CD4-positive, alpha-beta T cell treated with Interleukin-6 for 4 hours (primary cell): ENCODE measurements around the gene DMBX1.

Experiments
- DNase-seq: peaks from one replicate; pipeline ENCODE4 v3.0.0-alpha.2; 2020; ENCODE audit warnings: mixed read lengths

DMBX1 gene

DNA sequence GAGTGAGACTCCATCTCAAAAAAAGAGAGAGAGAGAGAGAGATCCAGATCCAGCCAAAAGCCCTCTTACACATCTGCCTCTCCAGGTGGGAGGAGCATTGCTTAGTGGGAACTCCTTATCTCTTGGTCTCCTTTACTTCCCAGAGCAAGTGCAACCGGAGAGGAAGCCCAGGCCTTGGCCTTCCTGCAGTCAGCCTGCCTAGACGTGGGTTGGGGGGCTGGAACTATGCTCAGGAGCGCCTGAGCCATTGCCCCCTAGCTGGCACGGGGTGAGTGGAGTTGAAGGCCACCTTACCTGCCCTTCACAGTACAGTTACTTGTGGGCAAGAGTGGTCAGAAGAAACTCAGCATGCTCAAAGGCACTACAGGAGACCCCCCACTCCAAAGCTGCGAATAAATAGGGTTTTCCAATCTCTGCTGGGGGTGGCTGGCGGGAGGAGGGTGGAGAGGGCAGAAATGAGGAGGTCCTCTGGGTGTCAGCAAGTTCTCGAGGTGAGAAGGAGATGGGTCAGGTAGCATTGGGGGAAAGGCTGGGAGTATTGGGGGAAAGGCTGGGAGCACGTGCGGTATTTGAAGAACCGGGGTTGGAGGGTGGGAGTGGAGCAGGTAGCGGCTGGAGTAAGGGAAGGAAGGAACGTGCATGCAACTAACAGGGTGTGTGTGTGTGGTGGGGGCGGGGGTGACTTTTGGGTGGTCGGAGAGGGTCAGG lies 4.7 kb upstream of the DMBX1 start:
- DNase-seq = no peak

DNA sequence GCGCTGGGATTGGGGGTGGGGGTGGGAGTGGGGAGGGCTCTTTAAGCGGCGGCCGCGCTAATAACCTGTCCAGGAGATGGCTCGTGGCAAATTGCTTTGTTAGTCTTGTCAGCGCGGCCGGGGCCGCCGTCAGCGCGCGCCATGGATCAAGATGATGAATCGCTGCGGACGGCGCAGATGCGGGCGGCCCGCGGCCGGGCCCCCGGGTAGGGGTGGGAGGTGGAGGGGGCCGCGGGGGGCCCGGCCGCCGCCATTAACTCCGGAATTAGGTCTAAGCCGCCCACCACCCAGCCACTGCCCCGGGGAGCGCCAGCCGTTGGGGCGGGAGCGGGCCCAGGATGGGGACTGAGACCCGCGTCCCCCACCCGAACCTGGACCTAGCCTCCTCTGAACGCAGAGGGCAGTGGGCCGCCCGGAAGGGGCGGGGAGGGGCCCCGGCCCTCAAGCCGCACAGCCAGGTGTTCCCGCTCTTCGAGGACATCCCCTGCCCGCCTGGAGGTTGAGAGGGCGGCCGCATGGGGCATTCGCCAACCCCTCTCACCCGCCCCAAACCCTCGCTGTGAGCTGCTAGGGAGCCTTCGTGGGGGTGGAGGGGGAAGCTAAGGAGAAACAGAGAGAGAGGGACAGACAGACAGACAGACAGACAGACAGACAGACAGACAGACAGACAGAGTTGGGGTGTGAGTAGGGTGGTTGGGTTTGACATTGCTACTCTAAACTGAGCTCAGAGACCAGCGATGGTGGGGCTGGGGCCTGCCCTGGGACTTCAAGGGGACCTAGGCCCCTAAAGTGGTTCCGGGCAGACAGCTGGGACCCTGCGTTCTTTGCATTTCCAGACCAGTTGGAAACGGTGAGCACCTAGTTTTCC lies 3.8 kb upstream of the DMBX1 start:
- no peak for DNase-seq

DNA sequence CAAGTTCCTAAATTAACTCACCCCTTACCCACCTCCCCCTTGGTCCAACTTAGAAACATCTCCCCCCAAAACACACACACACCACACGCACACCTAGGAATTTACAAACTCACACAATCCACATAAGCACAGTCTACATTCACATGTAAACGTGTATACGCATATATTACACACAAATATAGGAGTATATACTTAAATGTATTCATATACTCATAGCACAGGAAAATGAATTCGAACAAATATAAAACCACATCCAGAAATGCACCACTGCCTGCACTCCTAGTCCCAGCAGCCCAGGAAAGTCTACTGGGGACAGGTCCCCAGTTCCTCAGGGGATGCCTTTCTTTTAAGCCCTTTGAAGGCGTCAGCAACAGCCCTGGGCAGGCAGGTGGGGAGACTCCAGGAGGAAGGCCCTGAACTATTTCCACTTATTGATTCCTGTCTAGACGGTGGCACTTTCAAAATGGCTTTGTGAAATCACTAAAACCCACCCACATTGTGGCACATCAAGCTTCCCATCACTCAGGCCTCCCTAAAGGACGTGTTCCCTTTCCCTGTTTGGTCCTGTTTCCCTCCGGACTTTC lies 3.1 kb upstream of the DMBX1 start:
- no peak for DNase-seq

DNA sequence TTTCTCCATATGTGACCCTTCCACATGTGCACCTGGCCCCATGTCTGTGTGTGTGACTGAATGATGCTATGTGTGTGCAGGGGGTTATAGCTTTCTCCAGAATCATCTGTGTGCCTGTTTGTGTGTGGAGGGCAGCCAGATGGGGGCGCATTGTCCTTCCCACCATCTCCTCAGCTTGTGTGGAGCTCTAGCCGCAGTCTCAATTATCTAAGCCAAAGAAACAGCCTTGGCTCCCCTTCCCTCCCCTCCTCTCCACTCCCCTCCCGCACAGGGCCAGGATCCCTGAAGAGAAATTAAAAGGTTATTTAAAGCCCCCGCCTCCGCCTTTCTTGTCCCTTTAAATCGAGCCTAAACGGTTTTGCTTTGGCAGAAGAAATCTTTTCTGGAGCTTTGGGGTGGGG lies 1.8 kb upstream of the DMBX1 start:
- DNase-seq = no peak

DNA sequence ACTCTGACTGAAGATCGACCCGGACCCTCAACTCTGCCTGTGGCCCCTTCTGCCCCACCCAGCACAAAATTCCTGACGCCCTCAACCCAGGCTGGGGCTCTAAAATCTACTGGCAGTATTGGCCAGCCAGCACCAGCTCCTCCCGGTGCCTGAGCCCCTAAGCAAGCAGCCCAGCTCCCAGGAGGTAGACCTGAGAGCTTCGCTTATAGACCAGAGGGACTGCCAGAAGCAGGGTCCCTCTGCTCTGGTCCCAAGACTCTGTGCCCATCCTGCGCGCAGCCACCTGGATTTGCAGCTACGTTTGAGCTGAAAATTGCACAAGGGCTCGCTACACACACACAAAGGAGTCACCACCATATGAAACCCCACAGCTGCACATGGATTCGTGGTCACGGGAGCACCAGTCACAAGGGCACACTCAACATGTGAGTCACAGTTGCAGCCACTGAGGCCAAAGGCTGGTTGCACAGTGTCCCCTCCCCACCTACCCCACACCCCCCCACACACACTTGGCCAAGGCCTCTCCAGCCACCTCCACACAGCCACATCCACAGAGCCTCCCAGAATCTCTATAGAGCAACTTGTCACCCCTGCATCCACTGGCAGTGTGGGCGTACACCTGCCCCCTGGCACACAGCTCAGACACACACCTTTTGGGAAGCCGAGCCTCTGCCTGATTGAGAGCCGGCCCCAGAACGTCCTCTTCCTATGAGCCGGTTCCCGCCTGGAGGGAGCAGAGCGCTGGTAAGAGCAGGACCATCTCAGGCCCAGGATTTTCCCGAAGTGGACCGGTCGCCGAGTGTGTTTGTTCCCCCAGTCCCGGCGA lies 1.1 kb upstream of the DMBX1 start:
- no peak for DNase-seq

DNA sequence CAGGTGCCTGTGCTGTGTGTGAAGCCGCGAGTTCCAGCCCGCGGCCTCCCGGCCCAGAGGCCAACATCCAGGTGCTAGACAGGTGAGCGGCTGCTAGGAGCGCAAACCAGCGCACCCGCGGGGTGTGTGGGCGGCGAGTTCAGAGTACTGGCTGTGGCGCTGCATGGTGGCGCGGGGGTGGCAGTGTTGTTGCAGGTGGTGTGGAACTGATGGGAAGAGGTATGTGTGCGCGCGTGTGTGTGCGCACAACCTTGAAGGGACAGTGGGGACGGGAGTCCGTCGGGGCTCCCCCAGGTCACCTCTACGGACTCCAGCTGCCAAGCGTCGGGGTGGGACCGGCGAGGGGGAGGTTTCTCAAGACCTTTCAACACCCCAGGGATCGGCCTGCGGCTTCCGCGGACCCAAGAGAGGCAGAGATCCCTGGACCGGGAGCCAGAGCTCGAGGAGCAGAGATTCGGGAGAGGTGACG lies 433 bp upstream of the DMBX1 start:
- peak; percentile 5 for DNase-seq

DNA sequence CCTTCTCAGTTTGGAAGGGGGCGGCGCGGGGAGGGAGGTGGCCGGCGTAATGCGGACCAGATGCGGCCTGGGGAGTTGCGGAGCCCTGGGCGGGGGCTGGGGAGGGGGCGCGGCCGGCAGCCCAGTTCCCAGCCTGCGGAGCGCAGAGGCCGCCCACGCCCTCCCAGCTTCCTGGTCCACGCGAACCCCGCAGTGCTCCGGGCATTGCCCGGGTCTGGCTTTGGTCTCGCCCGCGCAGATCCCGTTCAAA lies 695 bp downstream of the DMBX1 start:
- no peak for DNase-seq

DNA sequence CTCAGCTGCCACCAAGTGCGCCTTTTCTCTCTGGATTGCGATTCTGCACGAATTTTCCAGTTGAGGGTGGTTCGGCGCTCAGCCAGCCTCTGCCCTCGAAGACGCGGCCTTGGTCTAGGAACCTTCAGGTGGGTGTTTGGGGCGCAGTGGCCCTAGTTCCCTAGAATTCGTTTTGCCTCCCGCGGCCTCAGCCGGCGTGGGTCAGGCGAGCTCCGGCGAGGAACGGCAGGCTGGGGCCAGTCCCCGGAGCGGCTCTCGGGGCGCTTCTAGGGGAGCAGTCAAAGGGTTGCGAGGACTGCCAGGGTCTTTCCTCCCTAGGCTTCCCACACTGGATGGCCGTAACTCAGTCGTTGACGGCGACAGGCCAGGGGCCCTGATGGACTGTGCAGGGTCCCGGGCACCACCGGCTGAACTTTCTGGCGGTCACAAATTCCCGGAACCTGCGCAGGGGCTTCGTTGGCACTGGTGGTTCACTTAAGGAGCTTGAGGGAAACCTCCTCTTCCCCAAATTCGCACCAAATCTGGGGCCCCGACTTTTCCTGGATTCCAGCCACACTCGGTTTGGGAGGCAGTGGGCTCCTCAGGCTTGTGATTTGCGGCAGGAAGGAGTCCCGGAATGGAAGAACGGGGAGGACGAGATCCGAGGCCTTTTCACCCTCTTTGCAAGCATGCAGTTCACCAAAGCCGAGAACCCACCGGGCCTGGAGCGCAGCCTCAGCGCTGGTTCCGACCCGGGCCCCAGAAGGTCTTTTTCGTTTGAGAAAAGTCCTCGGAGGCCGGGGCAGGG lies 1.2 kb downstream of the DMBX1 start:
- DNase-seq = no peak

DNA sequence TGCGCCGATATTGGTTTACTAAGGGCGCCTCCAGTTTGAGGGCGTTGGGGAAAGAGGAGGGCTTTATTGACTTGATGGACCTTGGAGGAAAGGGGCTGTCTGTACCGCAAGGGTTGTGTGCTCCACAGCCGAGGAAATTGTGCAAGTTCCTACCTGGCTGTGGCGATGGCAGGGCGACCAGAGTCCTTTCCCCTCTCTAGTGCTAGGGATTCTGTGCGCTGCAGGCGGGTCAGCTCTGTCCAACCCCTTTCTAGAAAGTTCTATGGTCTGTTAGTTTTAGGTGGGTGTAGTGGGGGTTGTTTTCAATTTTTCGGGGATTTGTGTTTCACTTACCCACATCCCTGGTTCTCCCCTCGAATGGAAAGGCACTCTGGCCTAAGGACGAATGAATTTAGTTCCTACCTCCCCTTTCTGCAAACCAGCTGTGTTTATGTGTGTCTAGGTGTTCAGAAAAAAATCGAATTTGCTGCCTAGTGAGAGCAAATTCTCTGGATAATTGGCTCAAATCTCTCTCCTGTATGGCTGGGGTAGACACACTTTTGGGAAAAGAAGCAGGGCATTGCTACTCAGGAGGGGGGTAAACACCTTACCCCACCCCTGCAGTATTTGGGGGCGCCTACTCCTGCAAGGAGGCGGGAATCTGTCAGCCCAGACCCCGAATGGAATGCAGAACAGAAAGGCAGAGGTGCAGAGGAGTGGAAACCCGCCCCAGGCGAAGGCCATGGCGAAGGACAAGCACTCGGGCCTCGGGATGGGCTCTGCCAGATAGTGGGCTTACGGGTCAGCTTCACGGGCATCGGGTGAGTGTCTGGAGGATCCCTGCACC lies 2.0 kb downstream of the DMBX1 start:
- no peak for DNase-seq

DNA sequence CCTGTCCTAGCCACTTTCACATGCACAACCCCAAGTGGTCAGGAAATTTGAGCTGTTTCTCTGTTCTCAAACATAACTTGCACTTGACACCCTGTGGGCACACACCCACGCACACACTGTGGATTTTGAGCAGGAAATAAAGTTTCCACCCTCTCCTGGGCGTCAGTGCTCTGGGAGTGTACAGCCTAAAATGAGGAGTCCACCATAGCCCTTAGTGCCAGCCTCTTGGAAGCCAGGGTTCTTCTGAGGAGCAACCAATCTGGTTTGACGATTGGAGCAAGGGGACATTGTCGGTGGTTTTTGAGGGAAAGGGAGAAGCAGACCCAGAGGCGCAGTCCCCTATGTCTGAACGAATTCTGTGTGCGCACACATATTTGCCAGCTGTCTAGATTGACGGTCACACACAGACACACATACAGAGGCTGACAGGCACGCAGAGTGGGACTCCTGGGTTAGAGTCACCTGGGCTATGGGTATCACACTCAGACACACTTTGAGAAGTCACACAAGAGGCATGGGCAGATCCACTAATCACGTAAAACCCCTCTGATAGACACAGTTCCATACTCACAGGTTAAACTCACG lies 2.7 kb downstream of the DMBX1 start:
- DNase-seq = no peak

DNA sequence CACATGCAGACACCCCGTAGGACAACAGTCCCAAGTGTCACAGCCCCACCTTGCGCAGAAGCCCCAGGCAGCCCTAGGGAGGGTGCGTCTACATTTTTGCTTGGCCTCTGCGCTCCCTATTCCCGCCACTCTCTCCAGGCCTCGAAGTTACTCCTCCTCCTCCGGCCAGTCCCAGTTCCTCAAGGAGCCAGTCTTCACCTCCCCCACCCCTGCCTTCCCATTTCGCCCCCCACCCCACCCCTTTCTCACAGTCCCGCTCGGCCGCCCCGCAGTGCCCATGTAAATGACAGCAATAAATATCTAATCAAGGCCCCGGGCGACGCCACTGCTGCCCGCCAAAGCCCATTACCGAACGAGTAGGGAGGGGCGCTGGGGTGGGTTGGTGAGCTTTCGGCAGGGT lies 3.2 kb downstream of the DMBX1 start:
- DNase-seq = no peak

DNA sequence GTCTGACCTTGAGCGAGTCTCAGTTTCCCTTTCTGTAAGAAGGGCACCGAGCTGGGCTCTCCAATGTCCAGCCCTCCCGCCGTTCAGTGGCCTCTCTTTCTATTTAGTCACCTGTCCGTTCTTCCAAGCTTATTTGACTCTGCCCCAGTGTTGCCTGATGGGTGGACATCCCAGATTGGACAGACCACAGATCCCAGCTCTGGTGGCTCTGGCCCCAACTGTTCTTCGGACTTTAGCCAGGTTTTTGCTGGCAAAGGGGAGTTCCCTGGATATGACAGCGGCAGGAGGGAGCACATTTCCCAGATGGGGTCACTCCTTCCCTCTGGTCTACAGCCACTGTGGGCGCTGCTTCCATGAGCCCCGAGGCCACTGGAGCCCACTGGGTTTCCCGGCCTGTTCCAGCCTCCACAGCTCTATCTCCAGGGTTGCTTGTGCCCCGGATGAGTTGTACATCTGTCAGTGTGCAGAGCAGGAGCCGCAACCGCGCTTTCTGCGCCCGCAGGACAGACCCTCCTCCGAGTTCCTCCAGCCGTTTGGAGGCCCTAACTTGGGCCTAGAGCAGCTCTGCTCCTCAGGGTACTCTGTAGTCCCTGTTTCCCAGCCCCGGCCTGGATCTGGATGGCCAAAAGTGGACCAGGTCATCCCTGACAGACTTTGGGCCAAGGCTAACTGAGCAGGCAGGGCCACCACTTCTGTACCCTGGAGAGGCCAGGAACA lies 3.8 kb downstream of the DMBX1 start:
- DNase-seq = no peak

DNA sequence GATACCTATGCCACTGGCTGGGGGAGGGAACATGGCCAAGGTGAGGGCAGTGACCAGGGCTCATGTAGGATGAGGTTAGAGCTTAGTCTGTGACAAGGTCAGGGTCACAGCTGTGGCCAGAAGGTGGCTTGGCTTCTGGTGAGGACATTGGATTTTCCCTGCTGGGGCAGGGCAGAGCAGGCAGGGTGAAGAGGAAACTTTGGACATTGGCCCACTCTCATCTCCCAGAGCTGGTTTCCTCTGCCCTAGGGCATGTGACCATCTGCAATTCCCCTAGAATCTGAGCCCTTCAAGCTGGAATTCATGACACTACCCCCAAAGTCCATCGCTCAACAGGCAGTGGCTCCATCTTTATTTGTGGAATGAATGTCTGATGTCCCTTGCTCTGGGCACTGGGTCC lies 5.3 kb downstream of the DMBX1 start:
- DNase-seq = no peak

DNA sequence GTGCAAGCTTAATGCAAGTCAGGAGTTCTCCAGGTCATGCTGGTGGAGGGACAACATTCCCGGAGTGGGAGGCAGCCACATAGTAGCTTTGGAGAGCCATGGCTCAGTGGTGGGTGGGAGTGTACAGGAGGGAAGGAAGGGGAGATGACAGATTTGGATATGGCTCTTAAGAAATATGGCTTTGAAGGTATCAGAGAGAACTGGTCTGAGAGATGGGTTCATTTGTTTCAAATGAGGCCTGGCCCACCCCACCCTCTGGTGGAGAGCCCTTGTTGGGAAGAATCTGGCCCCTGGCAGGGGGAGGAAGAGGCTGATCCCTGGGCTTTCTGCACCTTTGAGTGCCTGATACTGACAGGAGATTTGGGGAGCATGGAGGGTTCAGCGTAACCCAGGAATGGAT lies 6.1 kb downstream of the DMBX1 start:
- DNase-seq = no peak

DNA sequence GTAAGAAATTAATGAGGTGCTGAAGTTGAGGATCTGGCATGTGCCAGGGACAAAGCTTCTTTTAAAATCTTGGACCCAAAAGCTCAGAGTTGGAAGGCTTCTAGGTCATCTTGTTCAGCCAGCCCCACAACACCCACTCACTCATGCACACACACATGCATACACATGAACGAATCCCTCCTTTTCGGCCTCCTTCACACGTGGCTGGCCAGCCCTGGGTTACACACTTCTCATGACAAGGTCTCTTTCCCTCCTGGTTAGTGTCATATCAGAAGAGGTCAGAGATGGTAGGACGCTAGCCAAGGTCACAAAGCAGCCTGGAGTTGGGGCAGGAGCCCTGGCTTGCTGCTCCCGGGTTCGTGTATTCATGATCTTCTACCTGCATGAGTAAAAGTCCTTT lies 6.9 kb downstream of the DMBX1 start:
- DNase-seq = no peak

DNA sequence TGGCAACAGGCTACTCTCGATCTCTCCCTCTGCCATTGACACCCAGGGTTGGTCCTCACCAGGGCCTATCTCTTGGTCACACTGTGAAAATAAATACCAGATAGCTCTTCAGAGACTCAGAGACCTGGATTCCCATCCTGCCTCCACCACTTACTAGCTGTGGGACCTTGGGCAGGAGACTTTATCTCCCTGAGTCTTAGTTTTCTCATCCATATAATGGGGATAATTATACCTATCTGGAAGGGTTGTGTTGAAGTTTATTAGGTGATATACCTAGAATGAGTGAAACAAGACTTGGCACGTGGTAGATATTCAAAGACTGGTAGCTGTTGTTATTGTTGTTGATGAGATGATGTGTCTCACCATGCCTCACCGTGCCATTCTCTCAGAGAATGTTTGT lies 7.4 kb downstream of the DMBX1 start:
- no peak for DNase-seq

DNA sequence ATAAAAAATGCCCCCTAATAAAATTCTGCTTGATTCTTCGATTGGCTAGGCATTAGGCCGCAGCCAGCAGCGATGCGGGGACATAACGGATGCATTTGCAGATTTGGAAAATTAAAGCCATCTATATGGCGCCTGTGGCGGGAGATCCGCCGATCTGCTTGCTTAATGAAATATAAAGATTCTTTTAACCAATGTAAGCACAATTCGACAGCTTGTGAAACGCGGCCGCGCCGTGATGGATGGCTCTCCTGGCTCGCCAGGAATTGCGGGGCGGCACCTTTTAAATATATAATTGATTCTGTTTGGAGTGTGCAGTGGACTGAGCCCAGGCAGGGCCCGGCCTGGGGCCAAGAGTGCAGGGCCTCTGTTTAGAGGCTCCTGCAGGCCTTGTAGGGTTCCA lies 8.0 kb downstream of the DMBX1 start:
- DNase-seq = no peak

DNA sequence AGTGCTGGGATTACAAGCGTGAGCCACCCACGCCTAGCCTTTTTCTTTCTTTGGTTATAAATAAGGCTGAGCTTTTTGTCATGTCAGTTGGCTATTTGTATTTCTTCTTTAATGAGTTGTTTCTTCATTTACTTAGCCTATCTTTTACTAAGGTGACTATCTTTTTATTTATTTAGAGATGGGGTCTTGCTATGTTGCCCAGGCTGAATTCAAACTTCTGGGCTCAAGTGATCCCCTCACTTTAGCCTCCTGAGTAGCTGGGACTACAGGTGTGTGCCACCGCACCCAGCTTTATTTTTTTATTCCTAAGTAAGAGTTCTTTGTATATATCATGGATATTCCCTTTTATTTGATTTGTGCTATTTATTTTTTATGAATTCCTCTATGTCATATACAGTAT lies 11.9 kb downstream of the DMBX1 start:
- DNase-seq = no peak

DNA sequence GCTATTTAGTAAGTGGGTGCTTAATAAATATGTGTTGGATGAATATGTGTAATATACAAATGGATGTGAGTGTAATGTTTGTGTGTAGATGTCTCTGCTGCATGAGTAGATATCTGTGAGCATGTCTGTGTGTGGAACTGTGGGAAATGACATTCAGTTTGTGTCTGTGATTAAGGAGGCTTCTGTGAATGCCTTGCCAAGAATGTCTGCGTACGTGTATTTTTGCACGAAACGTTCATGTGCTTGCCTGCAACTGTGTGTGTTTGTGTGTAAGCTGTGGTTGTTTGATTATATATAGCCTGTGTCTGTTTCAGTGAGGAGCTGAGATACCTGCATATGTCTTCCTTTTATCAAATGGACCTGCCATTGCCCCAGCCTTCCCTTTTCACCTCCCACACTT lies 13.8 kb downstream of the DMBX1 start:
- no peak for DNase-seq

DNA sequence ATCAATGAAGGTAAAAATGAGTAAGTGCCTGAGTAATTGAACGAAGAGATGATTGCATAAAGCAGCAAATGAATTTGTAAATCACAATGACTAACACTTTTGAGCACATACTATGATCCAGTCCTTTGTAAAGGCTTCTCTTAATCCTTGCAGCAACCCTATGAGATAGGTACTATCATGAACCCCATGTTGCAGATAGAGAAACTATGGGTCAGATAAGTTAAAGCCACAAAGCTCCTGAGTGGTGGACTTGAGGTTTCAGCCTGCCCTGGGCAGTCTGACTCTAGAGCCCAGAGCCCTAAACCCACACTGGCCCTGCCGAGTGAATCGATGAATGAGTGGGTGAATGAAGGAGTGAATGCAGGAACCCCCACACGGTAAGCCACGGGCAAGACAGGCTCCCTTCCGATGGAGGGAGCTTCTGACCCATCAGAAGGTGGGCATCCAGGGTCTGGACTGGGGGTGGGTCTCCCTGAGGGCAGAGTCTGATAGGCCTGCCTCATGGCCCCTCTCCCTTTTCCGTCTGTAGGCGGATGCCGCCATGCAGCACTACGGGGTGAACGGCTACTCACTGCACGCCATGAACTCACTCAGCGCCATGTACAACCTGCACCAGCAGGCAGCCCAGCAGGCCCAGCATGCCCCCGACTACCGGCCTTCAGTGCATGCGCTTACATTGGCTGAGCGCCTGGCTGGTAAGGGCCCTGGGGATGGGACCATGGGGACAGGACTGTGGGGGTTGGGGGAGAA lies 17.0 kb downstream of the DMBX1 start:
- DNase-seq = no peak
